A549 (cell line): ENCODE measurements around the gene LRRC4C. TPM values are rescaled to one million over a fixed set of nuclear protein-coding genes. Genes with fewer than 3 reads are reported as not detected.

Experiments used
- ATAC-seq, 2 experiments: fragments of 200-7000 bp in 1 of 2; fragments of >200 bp in 1 of 2; cut with Nextera tagmentation in 1 of 2; cut with Tn5 transposase in 1 of 2; 3 replicates each; pipeline versions ENCODE4 v1.8.0 to v1.9.1; 2018 to 2020; ENCODE audit warnings: mild to moderate bottlenecking in 1 of 2, moderate library complexity in 1 of 2
- CTCF ChIA-PET: fragments of 300-600 bp; sonication (Branson Sonifier 250); formaldehyde crosslinking; extraction: SDS; loops from one replicate; lab custom pipeline; 2021; ENCODE audit warnings: antibody characterized with exemption, inconsistent platforms; lab: Yijun Ruan, JAX
- POLR2A ChIA-PET: fragments of 350-600 bp; formaldehyde crosslinking; extraction: SDS; loops from one replicate; lab custom pipeline; 2021; ENCODE audit warnings: antibody characterized with exemption, inconsistent platforms; lab: Yijun Ruan, JAX
- DNase-seq, 2 experiments: peaks; one replicate each; pipeline versions ENCODE4 v3.0.0 to v3.0.0-alpha.2; 2011 to 2016; ENCODE audit warnings: low read depth in 1 of 2, low spot score in 1 of 2
- FAIRE-seq: peaks from 2 replicates; lab custom pipeline; 2011; peaks lifted over from hg19 to GRCh38; lab: Jason Lieb, UNC
- H3K27ac ChIP-seq, 2 experiments: fragments of >200 bp; sonication (Bioruptor Twin); formaldehyde crosslinking; 3 replicates each; pipeline ENCODE4 v1.5.1; 2016 to 2017
- H3K4me1 ChIP-seq: fragments of >200 bp; sonication (Bioruptor Twin); formaldehyde crosslinking; 3 replicates; pipeline ENCODE4 v1.6.1; 2016
- H3K4me2 ChIP-seq: fragments of >200 bp; sonication (Bioruptor Twin); formaldehyde crosslinking; 3 replicates; pipeline ENCODE4 v1.6.1; 2016
- H3K4me3 ChIP-seq: fragments of >200 bp; sonication (Bioruptor Twin); formaldehyde crosslinking; 3 replicates; pipeline ENCODE4 v1.5.1; 2016
- H3K9me3 ChIP-seq: fragments of >200 bp; sonication (Bioruptor Twin); formaldehyde crosslinking; 3 replicates; pipeline ENCODE4 v1.6.1; 2016
- CBX2 ChIP-seq: fragments of 200-600 bp; sonication (generic); IDR thresholded peaks from 2 replicates; pipeline ENCODE4 v1.6.1; 2016; ENCODE audit warnings: low read depth, mild to moderate bottlenecking, borderline replicate concordance
- CHD2 ChIP-seq: fragments of 150-350 bp; IDR thresholded peaks from 2 replicates; pipeline ENCODE4 v1.6.1; 2014; ENCODE audit warnings: low read length; ENCODE audit not compliant: partially characterized antibody
- CHD4 ChIP-seq: fragments of 200-600 bp; sonication (generic); IDR thresholded peaks from 2 replicates; pipeline ENCODE4 v1.6.1; 2016; ENCODE audit warnings: antibody characterized with exemption, mild to moderate bottlenecking, borderline replicate concordance
- EHF ChIP-seq: fragments of 250-450 bp; sonication (Bioruptor Pico); IDR thresholded peaks from 2 replicates; pipeline ENCODE4 v1.5.0; 2020; ENCODE audit warnings: mild to moderate bottlenecking
- EHMT2 ChIP-seq: fragments of 200-600 bp; sonication (generic); IDR thresholded peaks from 2 replicates; pipeline ENCODE4 v1.6.1; 2016; ENCODE audit warnings: antibody characterized with exemption, low read depth, mild to moderate bottlenecking, moderate library complexity
- EP300 ChIP-seq, 2 experiments: fragments of >200 bp; sonication (Bioruptor Twin); formaldehyde crosslinking; IDR thresholded peaks; 2 replicates in 1 of 2; 3 replicates in 1 of 2; pipeline ENCODE4 v1.6.1; 2016 to 2017
- FOXS1 ChIP-seq: fragments of 250-450 bp; sonication (Bioruptor Pico); IDR thresholded peaks from 2 replicates; pipeline ENCODE4 v1.5.0; 2020; ENCODE audit warnings: mild to moderate bottlenecking, moderate library complexity
- GATA3 ChIP-seq: IDR thresholded peaks from 2 replicates; pipeline ENCODE4 v1.6.1; 2012; ENCODE audit warnings: borderline replicate concordance
- HEYL ChIP-seq: fragments of 250-450 bp; sonication (Bioruptor Pico); IDR thresholded peaks from 2 replicates; pipeline ENCODE4 v1.8.0; 2021; ENCODE audit warnings: mild to moderate bottlenecking, moderate library complexity
- HOXA7 ChIP-seq: fragments of 250-450 bp; sonication (Bioruptor Pico); IDR thresholded peaks from 2 replicates; pipeline ENCODE4 v1.5.0; 2020; ENCODE audit warnings: mild to moderate bottlenecking, moderate library complexity
- HOXB5 ChIP-seq: fragments of 250-450 bp; sonication (Bioruptor Pico); IDR thresholded peaks from 2 replicates; pipeline ENCODE4 v1.5.0; 2020; ENCODE audit warnings: mild to moderate bottlenecking, moderate library complexity
- JUN ChIP-seq, 2 experiments: fragments of >200 bp; sonication (Bioruptor Twin); formaldehyde crosslinking; IDR thresholded peaks; 2 replicates in 1 of 2; 3 replicates in 1 of 2; pipeline ENCODE4 v1.6.1; 2016 to 2017
- JUNB ChIP-seq: fragments of >200 bp; sonication (Bioruptor Twin); formaldehyde crosslinking; IDR thresholded peaks from 2 replicates; pipeline ENCODE4 v1.6.1; 2016
- KDM5A ChIP-seq: fragments of 200-600 bp; sonication (generic); IDR thresholded peaks from 2 replicates; pipeline ENCODE4 v1.6.1; 2016; ENCODE audit warnings: antibody characterized with exemption, mild to moderate bottlenecking
- MAFK ChIP-seq: fragments of 450-650 bp; IDR thresholded peaks from 2 replicates; pipeline ENCODE4 v1.6.1; 2014; ENCODE audit not compliant: partially characterized antibody
- MAZ ChIP-seq: fragments of 150-350 bp; IDR thresholded peaks from 2 replicates; pipeline ENCODE4 v1.6.1; 2014; ENCODE audit warnings: antibody characterized with exemption, low read depth, low read length, borderline replicate concordance
- NFE2L2 ChIP-seq: fragments of 150-350 bp; conservative IDR thresholded peaks from 2 replicates; pipeline ENCODE4 v1.6.1; 2014; ENCODE audit warnings: low read length
- NPAS2 ChIP-seq: fragments of 250-450 bp; sonication (Bioruptor Pico); IDR thresholded peaks from 2 replicates; pipeline ENCODE4 v1.8.0; 2022; ENCODE audit warnings: mild to moderate bottlenecking, moderate library complexity, borderline replicate concordance
- PHF8 ChIP-seq: fragments of 200-600 bp; sonication (generic); IDR thresholded peaks from 2 replicates; pipeline ENCODE4 v1.6.1; 2016; ENCODE audit warnings: low read depth, mild to moderate bottlenecking, antibody characterized with exemption, moderate library complexity, borderline replicate concordance
- POLR2A ChIP-seq: IDR thresholded peaks from 2 replicates; pipeline ENCODE4 v1.6.1; 2012; ENCODE audit warnings: mild to moderate bottlenecking, low read length
- POLR2AphosphoS2 ChIP-seq: conservative IDR thresholded peaks from 2 replicates; pipeline ENCODE4 v1.6.1; 2012; ENCODE audit warnings: low read length, improper control_type of control experiment, inconsistent platforms
- RARB ChIP-seq: fragments of 250-450 bp; sonication (Bioruptor Pico); IDR thresholded peaks from 2 replicates; pipeline ENCODE4 v1.8.0; 2021; ENCODE audit warnings: mild to moderate bottlenecking, moderate library complexity
- RCOR1 ChIP-seq: fragments of 150-350 bp; IDR thresholded peaks from 2 replicates; pipeline ENCODE4 v1.6.1; 2014; ENCODE audit warnings: antibody characterized with exemption, low read length, low read depth
- RFX5 ChIP-seq: fragments of 450-650 bp; IDR thresholded peaks from 2 replicates; pipeline ENCODE4 v1.7.1; 2014; ENCODE audit warnings: antibody characterized with exemption, mild to moderate bottlenecking, moderate library complexity
- RNF2 ChIP-seq: fragments of 200-600 bp; sonication (generic); IDR thresholded peaks from 2 replicates; pipeline ENCODE4 v1.6.1; 2016; ENCODE audit warnings: low read depth, mild to moderate bottlenecking, antibody characterized with exemption, moderate library complexity, borderline replicate concordance
- SMC3 ChIP-seq: fragments of >200 bp; sonication (Bioruptor Twin); formaldehyde crosslinking; IDR thresholded peaks from 3 replicates; pipeline ENCODE4 v1.6.1; 2018; ENCODE audit warnings: inconsistent platforms
- SREBF2 ChIP-seq: fragments of 450-650 bp; IDR thresholded peaks from 2 replicates; pipeline ENCODE4 v1.6.1; 2014; ENCODE audit warnings: mild to moderate bottlenecking, moderate library complexity
- TFCP2L1 ChIP-seq: fragments of 250-450 bp; sonication (Bioruptor Pico); IDR thresholded peaks from 2 replicates; pipeline ENCODE4 v1.5.0; 2021; ENCODE audit warnings: mild to moderate bottlenecking
- ZC3H11A ChIP-seq: fragments of 450-650 bp; IDR thresholded peaks from 2 replicates; pipeline ENCODE4 v1.6.1; 2014; ENCODE audit warnings: antibody characterized with exemption, mild to moderate bottlenecking
- ZNF302 ChIP-seq: fragments of 250-450 bp; sonication (Bioruptor Pico); IDR thresholded peaks from 2 replicates; pipeline ENCODE4 v1.9.0; 2021; ENCODE audit warnings: inconsistent platforms, mild to moderate bottlenecking, moderate library complexity
- WGBS: methylation state at CpG from one replicate; pipeline ENCODE4 v1.1.6; 2017; ENCODE audit errors: missing lambda C conversion rate; 5-methylcytosine and 5-hydroxymethylcytosine counted together
- polyA plus RNA-seq, 4 experiments: library from polyadenylated mRNA; depleted of rRNA in 3 of 4; stranded (reverse); fragments of >200 nt; fragmentation: RNase III in 1 of 4; extraction: RNeasy Plus Mini Kit Qiagen cat#74134 plus additional on column Dnase treatment in 1 of 4; gene quantifications; 2 replicates in 3 of 4; 3 replicates in 1 of 4; pipeline ENCODE4 v1.2.3, GENCODE V29; 2011 to 2017
- TF ChIP-seq, protein P1 (sequence below): fragments of >200 bp; sonication (Bioruptor Twin); formaldehyde crosslinking; IDR thresholded peaks from 3 replicates; pipeline ENCODE4 v1.6.1; 2016

The LRRC4C gene
- polyA plus RNA-seq, 2 of the 4 experiments (the other 2 are of a cell fraction) = not detected

DNA sequence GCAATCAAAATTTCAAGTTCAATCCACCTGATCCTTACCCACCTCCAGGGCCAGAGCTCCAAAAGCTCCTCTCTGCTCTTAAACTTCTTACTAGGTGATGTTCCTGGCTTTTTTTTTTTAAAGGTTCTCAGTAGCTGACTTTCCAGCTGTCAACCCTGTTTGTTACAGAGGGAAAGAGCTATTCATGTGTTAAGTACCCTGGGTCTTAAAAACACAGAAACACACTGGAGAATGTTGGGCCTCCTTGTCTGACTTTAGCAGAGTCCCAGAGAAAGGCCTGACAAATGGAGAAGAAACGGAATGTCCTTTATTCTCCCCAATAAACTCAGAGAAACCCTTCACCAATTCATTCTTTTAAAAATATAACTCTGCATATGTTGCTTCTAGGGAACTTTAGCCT lies 3.2 kb downstream of the LRRC4C start:
- ATAC-seq = no peak
- WGBS = 0% methylated on average over 1 of the region's 1 CpG

DNA sequence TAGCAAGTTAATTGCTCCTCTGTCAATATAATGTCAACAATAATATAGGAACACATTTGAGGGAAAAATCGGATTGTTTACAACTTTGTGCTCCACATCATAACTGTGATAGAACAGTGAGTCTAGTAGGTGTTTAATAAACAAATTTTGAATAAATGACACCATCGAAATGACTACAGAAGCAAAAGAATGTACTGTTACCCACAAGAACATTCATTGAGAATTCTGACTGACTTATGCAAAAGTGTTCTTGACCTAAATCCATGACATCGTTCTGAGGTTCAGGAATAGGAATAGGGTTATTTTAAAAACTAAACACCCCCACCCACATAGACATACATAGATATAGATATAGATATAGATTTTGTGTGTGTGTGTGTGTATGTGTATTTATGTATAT lies 8.4 kb downstream of the LRRC4C start:
- Histone ChIP-seq H3K9me3 (no peaks in the 10 kb centered on the region), H3K4me1 (no peaks in the 10 kb centered on the region), H3K27ac (no peak overlapping the region), H3K4me2 (no peak overlapping the region), H3K4me3 (no peak overlapping the region)
- WGBS = 2% methylated on average over 3 of the region's 3 CpGs
- POLR2A ChIA-PET = no interaction called here
- TF ChIP-seq CHD2 (no peak), POLR2AphosphoS2 (no peak), GATA3 (no peak), EHF (CRISPR knock-in tag) (no peak), ZNF302 (no peak), NFE2L2 (no peak), HOXA7 (CRISPR knock-in tag) (no peak), FOXS1 (CRISPR knock-in tag) (no peak), HOXB5 (no peak), EHMT2 (no peak), CBX2 (no peak), PHF8 (no peak), ZC3H11A (no peak), TFCP2L1 (no peak), MAZ (no peak), RNF2 (no peak), MAFK (no peak), JUN (IDR thresholded peaks at IDR 0.05) (no peak), KDM5A (no peak)
- TF ChIP-seq, protein P1, sequence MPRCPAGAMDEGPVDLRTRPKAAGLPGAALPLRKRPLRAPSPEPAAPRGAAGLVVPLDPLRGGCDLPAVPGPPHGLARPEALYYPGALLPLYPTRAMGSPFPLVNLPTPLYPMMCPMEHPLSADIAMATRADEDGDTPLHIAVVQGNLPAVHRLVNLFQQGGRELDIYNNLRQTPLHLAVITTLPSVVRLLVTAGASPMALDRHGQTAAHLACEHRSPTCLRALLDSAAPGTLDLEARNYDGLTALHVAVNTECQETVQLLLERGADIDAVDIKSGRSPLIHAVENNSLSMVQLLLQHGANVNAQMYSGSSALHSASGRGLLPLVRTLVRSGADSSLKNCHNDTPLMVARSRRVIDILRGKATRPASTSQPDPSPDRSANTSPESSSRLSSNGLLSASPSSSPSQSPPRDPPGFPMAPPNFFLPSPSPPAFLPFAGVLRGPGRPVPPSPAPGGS = no peak
- no peak for FAIRE-seq
- DNase-seq = no peak
- ATAC-seq = no peak
- CTCF ChIA-PET = no interaction called here

More for the DNA sequence above, 3.2 kb downstream of the LRRC4C start:
- H3K9me3 ChIP-seq = no peaks in the 10 kb centered on the region
- H3K4me2 ChIP-seq = no peak overlapping the region
- DNase-seq = no peak
- TF ChIP-seq RARB (CRISPR knock-in tag) (no peak), SREBF2 (no peak), NPAS2 (no peak), CHD4 (no peak), HOXB5 (no peak), RFX5 (no peak), MAZ (no peak), HEYL (CRISPR knock-in tag) (no peak), SMC3 (no peak), HOXA7 (CRISPR knock-in tag) (no peak), JUNB (no peak), GATA3 (no peak), TFCP2L1 (no peak), EP300 (IDR thresholded peaks at IDR 0.05) (no peak), RCOR1 (no peak), PHF8 (no peak), POLR2A (no peak)
- CTCF ChIA-PET = no interaction called here
- POLR2A ChIA-PET = no interaction called here
- H3K27ac ChIP-seq = no peak overlapping the region
- H3K4me3 ChIP-seq = no peak overlapping the region
- no peaks in the 10 kb centered on the region for H3K4me1 ChIP-seq
- FAIRE-seq = no peak
